ENCODE measurements around the gene KLHL35.

Gene KLHL35

DNA sequence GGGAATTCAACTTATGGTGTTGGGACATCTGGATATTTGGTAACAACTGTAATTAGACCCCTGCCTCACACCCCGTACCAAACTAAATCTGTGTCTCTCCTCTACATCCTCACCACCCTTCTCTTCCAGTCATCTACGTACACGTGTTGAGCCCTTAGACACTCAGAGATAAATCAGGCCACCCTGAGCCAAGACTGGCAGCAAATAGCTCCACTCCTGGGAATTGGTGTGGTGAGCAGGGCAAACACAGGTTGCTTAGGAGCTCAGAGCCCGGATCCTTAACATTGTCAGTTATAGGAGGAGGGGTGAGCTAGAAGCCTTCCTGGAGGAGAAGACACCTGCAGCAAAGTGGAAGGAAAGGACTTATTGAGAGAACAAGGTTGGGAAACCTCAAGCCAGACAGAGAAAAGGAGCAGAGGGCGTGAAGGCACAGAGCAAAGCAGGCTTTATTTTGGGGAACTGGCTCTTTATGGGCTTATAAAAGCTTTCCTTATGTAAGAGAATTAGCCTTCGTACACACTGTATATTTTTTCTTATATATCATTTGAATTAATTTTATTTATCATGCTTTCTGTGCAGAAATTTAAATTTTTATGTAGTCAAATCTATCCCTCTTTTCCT, 36.9 kb upstream of the KLHL35 start:
- DNase-seq, result peak; percentile 31 to 47

DNA sequence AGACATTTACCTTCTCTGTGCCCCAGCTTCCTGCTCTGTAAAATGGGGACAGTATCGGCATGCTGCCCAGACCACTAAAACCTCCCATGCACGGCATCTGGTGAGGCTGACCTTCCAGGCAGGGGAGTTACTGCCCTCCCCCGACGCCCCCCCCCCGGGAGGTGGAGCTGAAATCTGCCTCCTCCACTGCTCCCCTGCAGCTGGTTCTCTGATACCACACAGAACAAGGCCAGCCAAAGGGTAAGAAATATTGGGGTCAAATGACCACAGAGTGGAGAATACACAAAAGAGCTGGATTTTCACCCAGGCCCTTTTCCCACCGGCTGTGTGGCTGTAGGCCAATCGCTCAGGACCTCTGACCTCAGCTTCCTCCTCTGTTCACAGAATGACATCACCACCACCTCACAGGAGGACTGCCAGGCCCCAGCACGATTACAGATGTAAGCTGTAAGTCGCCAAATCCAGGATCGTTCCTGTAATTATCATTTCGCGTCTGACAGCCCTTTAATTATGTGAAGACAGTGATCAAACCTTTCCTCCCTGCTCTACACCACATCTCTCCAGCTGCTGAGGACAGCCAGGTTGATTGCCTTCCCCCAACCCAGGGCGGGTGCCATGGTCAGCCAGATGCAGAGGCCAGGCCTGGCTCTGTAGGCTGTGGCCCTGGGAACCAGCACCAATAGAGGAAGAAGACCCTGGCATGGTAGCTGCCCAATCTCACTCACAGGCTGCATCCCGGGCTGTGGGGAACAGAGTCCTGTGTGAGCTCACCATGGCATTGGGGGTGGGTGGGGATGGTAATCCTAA, 35.7 kb upstream of the KLHL35 start:
- DNase-seq, result no peak

DNA sequence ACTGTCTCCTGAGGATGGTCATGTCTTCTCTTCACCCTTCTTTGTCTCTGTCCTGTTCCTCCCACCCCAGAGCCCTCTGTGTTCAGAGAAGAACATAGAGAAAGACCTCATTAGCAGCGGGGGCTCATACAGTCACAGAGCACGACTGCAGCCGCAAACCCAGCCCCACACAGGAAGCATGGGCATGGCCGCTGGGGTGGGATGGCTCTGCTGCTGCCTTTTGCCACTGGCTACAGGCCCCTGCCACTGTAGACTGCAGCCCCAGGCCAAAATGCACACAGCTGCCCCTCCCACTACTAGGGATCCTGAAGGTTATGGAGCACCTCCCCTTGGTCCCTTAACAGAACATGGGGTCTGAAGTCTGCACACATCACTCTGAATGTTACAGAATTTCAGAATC, 34.9 kb upstream of the KLHL35 start:
- no peak for DNase-seq

DNA sequence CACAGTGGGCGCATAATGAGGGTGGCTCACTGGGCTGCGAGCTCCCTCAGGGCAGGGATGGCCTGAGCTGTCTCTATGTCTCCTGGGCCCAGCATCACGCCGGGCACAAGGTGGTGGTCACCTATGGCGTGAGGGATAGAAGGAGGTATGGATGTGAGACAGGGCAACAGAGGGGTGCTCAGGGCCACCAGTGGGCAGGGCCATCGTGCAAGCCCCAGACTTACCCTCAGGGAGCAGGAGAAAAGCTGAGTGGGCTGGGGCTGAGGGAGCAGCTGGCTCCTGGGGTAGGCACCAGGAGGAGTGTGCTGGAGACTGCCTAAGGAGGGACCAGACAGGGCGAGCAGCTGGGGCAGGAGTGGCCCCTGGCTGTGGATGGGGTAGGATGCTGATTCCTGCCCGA, 34.3 kb upstream of the KLHL35 start:
- no peak for DNase-seq

DNA sequence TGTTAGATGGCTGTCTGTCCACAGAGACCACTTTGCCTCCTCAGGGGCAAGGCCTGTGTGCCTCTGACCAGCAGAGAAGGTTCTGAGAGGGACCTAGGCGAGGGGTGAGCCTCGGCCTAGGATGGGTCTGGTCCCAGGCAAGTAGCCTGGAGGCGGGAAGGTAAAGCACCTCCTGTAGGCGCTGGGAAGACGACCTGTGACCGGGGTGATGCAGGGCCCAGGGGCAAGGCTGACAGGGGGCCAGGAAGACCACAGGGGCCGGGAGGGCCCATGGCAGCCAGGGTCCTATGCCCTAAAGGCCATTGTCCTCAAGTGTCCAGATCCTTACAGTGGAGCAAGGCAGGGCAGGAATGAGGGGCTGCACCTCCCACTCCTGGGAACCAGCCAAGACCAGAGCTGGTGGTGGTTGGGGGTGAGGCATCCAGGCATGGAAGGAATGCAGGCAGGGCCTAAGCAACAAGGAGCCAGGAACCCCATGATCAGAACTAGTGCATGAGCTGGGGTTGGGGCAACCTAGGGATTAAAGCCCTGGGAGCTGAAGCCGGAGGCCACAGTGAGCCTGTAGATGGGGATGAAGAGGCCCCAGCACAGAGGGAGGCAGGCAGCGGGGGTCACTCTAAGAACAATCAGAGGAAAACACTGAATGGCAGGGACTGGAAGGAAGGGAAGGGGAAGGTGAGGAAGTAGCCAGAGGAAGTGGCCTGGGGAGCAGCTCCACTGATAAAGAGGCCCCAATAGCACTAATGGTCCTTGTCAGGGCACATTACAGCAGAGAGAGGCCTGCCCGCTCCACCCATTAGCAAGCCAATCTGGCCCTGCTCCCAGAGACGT, 32.9 kb upstream of the KLHL35 start:
- no peak for DNase-seq

DNA sequence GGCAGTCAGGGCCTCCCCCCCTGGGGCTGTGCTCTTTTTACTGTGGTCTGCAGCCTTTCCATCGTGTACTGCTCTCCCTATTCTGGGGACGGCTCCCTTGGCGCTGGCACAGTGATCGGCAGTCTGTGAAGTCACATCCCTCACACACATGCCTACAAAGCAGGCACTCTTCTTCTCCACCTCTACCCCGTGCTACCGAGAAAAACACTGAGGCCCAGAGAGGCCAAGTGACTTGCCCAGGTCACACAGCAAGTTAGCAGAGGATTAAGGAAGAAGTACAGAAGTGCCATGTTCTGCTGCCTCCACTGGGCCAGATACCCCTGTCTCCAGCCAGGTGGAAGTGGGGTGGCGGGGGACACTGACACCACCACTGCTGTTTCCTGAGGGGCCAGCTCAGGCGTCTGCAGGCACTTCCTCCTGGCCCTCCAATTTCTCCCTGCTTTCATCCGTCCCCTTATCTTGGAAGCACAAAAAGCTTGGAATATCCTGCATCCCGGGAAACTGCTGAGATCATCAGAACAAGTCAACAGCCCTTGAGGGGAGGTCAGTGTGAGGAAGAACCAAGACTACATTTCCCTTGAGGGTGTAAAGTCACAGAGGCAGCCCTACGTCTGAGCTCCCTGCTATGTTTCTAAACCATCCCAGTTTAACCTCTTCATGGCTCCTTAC, 30.2 kb upstream of the KLHL35 start:
- DNase-seq, result no peak

DNA sequence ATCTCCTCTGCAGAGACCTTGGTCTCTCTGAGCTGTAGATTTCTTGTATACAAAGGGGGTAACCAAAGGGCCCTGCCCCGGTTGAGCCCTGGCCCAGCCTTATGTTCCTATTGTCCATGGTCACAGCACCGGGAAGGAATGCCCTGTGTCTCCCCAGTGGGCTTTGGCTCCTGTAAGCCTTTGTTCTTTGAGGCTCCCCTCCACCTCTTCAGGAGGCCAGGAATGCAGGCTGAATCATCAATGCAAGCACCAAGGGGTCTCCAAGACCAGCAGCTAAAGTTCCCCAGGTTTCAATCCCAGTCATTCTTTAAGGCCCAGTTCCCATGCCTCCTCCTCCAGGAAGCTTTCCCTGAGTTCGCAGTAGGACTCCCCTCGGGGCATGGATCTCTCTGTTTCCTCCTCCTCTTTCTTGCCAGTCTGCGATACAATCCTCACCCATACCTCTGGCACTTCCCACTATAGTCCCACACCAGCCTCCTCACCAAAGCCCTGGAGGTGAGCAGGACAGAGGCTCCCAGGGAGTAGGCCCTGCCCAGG, 29.2 kb upstream of the KLHL35 start:
- DNase-seq, result no peak

DNA sequence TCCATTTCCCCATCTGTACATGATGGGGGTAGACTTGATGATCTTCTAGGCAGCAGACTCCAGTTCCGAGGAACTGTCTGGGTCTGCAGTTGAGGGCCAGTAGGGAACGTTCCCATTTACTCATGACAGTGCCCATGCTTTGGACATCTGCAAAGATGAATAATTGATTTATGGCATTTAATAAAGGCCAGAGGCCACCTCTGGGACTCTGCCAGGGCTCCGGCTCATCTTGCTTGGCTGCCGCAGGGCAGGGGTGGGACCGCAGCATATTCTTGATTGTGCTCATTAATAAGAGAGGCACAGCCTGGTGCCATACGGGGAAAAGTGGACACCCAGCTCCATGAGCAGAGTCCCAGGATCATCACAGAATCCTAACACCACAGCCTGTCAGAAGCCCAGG, 28.1 kb upstream of the KLHL35 start:
- no peak for DNase-seq

DNA sequence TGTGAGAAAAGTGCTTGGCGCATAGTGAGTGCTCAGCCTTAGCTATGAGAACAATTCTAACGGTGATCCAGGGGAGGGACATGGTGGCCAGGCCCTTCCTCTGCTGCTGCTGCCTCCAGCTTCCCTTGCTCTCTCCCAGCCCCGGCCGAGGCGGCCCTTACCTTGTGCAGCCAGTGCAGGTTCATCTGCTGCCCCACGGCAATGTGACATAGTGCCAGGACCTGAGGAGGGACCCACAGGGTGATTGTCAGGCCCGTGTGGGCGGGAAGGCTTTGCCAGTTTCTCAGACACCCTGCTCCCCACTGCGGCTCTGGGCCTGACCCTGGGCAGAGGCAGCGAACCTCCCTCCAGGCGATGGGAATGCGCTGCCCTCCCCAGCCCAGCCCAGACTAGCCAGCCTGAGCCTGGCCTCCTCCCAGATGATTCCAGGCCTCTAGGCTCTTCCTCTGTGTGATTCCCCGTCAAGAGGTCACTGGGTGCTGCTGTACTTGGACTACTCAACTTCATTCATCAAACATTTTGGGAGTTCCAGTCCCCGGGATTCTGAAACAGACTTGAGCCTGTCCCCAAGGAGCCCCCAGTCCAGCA, 23.7 kb upstream of the KLHL35 start:
- no peak for DNase-seq

DNA sequence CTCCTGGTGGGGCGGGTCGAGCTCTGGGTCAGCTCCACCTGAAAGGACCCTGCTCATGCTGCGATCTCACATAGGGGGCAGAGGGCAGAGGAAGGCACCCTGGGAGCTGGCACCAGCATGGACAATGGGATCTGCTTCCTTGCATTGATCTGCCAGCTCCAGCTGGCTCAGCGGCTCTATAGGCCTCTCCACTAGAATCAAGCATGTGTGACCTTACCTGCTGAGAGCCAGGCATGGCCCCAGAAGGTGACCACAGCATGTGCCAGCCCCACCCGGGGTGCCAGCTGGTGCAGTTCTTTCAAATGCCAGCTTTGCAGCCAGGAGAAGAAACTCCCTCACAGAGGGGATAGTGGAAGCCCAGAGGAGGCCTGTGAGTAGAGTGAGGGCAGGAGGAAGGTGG, 22.0 kb upstream of the KLHL35 start:
- DNase-seq, result no peak

DNA sequence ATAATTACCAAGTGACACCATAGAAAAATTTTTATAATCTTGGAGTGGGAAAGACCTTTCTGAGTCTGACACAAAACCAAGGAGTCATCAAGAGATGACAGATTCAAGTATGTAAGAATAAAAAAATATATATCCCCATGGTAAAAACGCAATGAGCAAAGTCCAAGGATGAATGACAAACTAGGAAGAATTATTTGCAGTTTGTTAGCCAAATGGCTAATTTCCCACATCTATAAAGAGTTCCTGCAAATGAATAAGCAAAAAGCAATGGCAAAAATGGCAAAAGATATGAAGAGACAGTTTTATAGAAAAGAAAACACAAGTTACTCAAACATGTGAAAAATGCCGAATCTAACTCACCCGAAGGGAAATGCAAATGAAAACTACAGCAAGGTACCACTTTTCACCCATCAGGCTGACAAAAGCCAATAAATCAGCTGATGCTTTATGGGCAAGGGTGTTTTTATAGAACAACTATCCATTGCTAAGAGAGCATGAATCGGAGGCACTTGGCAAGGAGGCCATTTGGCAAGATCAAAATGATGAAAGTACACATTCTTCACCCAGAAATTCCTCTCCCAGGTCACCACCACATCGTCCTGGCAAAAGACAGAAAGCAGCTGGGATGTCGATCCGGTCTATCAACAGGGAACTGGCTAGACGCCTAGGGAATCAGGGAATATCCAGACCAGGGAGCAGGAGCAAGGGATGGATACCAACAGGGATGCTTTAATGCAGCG, 21.1 kb upstream of the KLHL35 start:
- DNase-seq, result no peak

DNA sequence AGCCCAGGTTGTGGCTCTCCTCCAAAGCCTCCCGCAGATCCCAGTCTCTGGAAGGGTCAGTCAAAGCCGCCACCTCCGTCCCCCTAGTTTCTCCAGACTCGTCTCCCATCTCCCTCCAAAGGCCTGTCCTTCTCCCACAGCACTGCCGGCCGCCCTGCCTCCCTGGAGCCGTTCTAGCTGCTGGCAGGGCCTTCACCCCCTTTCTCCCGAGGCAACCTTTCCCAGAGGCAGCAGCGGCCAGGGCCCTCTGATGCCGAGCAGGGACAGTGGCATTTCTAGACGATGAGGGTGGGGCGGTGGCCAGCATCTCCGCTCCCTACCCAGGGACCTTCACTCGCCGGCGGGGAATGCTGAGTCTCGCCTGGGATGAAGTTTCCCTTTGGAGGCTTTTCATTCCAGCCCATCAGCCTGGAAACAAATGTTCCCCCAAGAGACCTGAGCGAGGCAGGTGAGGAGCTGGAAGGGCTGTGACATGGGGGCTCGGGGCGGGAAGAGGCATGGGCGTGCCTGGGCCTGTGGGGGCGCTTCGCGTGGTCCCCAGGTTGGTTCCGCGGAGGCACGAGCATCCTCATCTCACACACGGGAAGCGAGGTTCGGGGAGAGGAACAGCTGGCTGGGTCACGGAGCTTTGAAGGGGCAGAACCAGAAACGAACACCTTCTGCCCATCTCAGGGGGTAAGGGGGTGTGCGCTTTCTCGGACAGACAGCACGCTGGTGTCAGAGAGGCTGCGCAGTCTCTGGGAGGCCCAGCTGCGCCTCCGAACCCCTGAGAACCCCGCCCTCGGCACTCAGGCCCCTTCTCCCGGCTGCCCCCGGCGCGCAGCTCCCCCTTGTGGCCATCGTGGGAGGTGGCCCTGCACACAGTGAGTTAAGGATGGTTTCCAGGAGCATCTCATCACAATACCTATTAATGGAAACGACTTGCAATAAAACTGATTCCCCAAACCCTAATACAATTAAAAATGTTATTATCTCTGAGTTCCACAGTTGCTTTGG, 18.1 kb upstream of the KLHL35 start:
- peak in 1 of 2 experiments; percentile 53 for DNase-seq

DNA sequence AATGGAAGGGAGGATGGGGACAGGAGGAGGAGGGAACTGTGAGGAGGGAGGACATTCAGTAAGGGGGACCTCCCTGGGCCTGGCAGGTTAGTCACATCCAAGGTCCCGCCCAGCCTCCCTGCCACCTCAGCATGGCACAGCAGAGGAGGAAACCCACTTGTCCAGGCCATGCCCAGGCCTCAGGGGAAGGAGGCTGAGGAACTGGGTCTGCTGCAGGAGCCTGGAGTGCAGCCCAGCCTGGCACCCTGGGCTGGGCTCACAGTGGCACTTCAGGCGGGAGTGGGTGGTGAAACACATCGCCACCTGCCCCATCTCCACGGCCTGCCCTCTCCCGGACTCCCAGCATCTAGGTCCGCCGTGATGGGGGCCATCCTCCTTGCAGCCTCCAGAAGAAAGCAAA, 17.2 kb upstream of the KLHL35 start:
- no peak for DNase-seq

DNA sequence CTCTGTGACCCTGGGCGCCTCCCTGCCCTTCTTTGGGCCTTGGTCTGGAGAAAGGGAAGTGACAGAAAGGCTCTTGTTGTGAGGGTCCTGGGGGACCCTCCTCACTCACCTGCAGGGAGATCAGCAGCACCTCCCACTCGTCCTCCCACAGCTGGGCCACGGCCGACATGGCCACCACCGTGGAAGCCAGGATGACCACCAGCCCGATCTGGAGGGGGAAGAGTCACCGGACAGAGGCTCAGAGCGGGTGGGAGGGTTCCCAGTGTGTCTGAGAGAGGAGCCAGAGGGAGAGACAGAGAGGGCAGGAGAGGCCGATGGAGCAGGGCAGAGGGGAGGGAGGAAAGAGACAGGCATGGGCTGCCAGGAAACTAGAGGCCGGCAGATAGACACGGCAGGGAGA, 16.8 kb upstream of the KLHL35 start:
- no peak for DNase-seq

DNA sequence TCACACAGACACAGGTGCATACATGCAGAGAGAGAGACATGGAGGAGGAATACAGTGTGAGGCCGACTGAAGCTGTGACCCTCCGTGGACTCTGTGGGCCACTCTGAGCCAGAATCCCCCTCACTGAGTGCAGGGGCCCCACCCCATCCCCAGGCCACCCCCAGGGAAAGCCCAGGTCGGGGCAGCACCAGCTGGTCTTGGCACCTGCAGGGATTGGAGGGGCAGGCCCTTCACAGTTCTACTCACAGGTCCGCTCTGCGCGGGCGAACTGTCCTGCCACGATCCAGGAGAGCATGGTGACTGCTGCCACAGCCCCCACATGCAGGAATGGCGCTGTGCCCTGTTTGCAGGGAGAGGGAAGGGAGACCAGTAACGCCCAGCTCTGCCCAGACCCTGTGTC, 16.3 kb upstream of the KLHL35 start:
- no peak for DNase-seq

DNA sequence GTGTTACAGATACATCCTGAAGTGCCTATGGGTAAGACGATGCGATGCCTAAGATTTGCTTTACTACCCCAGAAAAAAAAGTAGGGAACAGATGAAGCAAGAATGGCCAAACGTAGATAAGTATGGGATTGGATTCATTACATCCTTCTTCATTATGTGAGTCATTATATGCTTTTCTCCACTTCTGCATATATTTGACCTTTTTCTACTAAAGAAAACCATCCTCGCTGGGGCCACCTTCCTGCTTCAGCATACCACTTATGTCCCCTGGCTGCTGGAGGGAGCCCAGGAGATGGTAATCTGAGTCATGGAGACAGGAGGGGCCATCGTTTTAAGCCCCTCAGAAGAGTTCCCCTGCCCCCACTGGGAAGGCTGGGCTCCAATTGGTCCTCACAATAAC, 14.4 kb upstream of the KLHL35 start:
- DNase-seq, result no peak

DNA sequence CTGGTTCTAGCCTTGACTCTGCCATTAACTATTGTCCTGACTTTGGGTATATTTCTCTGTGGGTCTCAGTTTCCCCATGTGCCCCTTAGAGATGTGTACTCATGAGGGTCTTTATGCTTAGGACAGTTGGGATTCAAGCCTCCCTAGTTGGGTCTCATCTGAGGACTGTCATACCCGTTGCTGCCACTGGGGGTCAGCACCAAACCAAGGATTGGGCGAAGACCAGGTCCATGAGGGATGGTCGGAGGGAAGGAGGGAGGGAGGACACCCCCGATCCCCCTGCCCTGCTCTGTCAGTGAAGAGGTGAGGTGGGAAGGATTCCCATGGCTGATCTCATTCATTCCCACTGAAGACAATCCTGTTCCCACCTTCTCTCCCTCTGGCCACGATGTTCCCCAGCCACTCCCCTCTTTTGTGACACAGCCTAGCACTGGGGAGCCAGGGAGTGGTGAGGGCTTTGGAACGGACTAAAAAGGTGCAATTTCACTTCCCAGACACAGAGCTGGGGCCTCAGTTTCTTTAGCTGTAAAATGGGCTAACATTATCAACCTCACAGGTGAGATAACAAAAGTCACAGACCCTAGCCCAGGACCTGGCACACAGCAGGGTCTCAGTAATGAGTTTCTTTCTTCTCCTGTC, 12.4 kb upstream of the KLHL35 start:
- DNase-seq, result peak; percentile 26 to 76

DNA sequence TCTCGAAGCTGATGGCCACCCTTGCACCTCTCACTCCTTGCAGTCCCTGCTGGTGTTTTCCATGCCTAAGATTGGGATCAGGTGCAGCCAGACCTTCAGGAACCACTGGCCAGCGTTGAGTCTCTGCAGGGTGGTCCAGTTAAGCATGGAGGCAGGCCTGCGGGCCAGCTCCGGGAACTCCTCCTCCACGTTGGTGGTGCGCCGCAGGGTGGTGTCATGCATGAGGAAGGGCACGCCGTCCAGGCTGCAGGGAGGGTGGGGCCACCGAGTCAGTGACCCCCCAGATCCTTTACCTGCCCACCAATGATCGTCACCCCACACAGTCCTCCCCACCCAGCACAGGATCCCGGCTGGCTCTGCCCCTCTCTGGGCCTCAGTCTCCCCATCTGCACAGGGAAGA, 10.0 kb upstream of the KLHL35 start:
- no peak for DNase-seq

DNA sequence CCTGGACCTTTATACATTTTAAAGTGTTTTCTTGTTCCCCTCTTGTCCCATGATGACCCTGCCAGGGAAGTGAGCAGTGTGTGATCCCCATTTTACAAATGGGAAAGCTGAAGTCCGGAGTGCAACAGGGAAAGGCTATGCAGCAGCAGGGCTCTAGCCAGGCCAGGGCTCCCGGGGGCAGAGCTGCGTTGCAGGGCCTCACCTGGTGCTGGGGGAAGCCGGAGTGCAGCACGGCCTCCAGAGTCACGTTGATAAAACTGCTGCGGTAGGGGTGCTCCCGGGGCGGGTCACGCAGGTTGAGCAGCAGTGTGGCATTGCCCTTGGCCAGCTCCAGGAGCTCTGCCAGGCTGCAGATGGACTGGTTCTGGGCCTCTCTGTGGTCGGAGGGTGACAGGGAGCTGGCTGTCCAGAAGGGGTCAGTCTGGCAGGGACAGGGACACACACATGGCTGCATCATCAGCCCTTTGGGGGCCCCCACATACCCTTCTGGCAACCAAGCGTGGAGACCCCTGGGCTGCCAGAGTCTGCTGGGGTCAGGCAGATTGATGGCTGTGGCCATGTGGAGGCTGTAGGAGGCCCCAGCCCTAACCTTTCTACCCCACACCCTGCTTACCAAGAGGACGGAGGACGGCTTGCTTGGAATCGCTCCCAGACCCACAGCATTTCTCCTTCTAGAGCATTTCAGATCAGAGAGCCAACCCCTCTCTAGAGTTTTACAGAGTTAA, 9.3 kb upstream of the KLHL35 start:
- no peak for DNase-seq

DNA sequence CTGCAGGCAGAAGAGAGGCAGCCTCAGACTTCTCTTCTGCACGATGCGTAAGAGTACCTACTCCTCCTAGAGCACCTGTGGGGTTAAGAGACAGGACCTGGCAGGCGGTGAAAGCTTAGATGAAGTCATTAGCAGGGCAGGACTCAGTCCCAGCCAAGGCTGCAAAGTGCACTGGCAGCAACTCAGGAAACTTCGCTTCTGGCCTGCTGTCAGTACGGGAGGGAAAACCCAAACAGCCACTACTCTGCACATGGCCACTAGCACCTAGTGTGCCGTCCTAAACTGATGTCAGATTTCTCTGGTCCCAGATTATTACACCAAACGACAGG, 8.8 kb upstream of the KLHL35 start:
- DNase-seq, result no peak

All from NCI-H526 (cell line).